Measurements from ENCODE around the gene DCTN1.

- TF ChIP-seq POLR2A (IDR thresholded peaks at IDR 0.05), result no peak
- TF ChIP-seq, protein P1, sequence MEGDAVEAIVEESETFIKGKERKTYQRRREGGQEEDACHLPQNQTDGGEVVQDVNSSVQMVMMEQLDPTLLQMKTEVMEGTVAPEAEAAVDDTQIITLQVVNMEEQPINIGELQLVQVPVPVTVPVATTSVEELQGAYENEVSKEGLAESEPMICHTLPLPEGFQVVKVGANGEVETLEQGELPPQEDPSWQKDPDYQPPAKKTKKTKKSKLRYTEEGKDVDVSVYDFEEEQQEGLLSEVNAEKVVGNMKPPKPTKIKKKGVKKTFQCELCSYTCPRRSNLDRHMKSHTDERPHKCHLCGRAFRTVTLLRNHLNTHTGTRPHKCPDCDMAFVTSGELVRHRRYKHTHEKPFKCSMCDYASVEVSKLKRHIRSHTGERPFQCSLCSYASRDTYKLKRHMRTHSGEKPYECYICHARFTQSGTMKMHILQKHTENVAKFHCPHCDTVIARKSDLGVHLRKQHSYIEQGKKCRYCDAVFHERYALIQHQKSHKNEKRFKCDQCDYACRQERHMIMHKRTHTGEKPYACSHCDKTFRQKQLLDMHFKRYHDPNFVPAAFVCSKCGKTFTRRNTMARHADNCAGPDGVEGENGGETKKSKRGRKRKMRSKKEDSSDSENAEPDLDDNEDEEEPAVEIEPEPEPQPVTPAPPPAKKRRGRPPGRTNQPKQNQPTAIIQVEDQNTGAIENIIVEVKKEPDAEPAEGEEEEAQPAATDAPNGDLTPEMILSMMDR (IDR thresholded peaks at IDR 0.05), result no peak
- no peak for TF ChIP-seq POLR2AphosphoS5 (IDR thresholded peaks at IDR 0.05)
Measured at GRCh38 chr2:74312913-74313312, 67.2 kb downstream of the DCTN1 start.
